HG02798 (cell line): Measurements from ENCODE around the gene RFC3.
"Not testable (repeated sequence)": the region's sequence is repeated elsewhere in the genome, so short reads cannot be mapped to it uniquely, and the experiment has no call there.

ENCODE experiments used
- ATAC-seq: cut with Tn5 transposase; IDR thresholded peaks from one replicate; pipeline ENCODE4 v1.9.1; 2021; ENCODE audit warnings: mild to moderate bottlenecking; ENCODE audit not compliant: unreplicated experiment, poor library complexity

RFC3 gene

DNA sequence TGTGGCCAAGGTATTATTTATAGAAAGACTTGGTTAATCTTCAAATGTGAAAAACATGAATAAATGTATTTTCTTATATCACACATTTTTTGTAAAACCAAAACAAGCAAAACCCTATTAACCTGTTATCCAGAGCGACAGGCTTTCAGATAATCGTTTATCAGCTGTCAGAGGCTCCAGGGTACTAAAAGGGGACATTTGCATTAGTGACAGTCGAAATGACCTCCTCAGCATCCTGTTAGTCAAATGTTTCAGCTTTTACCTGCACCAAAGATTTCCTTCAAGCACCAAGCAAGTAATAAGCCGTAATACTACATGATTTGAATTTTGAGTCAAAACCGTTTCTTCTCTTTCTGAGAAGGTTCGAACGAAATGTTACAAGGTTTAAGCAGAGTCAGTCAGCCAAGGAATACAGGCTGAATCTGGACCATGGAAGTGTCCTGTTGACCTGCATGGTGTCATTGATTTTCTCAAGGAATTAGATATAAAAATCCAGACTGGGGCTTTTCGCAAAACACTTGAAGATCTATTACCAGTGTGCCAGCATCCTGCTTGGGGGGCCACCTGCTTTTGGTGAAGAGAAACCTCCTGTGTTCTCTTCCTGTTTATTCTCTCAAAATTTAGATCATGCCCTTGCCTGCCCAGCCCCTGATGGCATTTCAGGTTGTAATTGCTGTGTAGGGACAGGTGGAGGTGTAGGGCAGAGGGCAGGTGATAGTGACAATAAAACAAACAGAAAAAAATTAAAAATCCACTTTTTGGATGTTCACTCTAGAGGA, 11.3 kb upstream of the RFC3 start:
- ATAC-seq = no peak

DNA sequence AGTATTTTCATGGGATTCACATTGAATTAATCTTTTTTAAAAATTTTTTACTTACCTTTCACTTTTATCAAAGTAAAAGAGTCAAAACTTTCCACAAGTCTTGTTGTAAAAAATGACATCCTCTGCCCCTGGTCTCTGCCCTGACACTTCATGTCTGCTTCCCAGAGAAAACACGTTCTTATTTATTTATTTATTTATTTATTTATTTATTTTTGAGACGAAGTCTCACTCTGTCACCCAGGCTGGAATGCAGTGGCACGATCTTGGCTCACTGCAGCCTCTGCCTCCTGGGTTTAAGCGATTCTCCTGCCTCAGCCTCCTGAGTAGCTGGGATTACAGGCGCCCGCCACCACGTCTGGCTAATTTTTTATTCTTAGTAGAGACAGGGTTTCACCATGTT, 5.1 kb upstream of the RFC3 start:
- not testable (repeated sequence) for ATAC-seq

DNA sequence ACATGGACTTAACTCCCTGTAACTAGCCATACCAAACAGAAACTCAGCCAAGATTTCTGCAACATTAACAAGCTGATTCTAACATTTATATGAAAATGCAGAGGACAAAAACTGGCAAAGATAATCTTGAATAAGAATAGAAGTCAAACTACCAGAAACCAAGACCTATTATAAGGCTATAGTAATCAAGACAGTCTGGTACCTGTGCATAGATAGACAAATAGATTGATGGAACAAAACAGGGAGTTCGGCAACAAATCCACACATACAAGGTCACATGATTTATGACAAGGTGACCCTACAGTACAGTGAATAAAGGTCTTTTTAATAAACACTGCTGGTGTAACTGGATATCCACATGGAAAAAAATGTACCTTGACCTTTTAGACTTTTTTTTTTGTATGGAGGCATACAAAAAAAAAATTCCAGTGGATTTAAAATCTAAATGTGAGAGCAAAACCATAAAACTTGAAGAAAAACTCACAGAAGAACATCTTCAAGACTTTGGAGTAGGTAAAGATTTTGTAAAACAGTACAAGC, 2.9 kb upstream of the RFC3 start:
- ATAC-seq = no peak

DNA sequence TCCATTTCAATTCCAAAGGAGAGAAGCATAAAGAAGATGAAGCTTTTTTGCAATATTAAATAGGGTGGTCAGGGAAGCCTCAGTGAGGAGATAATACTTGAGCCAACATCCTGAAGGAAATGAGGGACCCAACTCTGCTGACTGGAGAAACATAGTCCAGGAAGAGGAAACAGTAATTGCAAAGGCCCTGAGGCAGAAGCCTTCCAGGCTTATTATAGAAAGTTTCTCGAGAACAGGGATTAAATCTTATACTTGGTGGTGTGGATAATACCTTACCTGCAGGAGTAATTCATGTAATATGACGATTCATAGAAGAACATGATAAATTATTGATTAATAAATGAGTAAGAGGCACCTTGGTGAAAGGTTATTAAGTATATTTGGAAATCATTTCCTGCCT, 1.0 kb upstream of the RFC3 start:
- no peak for ATAC-seq

DNA sequence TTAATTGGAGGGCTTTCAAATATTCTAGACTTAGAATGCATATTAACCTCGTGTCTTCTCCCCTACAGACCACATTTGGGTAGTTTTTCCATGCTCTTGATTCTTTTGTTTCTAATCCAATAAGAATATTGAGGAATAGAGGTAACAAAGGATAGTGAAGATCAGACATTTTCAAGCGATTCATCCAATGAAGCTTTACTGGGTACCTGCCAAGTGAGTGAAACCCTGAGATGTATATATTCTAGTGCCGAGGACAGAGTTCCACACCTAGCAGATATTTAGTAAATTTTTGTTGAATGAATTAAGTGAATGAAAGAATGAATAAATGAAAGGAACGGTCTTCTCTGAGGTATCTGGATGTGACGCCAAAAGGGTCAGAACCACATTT, 442 bp upstream of the RFC3 start:
- ATAC-seq = peak; percentile 8

DNA sequence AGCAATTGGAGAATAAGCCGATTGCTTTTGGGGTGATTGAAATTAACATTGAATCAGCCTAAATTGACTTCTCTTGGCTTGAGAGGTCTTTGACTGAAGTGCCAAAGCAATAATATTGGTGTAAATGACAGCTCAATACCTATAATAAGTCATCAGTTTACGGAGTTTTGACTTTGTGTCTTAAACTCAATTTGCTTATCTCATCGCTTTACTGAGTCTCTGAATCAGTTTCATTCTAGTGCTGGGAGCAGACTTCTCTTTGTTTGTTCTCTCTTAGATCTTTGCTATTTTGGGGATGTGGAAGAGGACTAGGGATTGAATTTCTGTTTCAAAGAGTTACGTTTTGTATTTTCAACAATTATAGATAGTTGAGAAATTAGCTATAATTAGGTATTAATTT, 7.1 kb downstream of the RFC3 start:
- ATAC-seq = no peak

DNA sequence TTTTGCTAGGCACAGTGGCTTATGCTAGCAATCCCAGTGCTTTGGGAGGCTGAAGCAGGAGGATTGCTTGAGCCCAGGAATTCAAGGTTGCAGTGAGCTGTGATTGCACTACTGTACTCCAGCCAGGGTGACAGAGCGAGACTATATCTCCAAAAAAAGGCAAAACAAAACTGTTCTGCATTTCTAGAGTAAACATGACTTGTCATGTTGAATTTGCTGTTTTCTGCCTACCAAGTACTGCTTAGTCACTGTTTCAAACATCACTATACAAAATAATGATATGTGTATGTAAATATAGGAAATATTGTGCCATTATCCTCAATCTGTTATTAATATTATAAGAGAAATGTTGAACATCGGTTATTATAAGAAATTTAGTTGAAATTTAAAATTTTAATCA, 9.2 kb downstream of the RFC3 start:
- no peak for ATAC-seq

DNA sequence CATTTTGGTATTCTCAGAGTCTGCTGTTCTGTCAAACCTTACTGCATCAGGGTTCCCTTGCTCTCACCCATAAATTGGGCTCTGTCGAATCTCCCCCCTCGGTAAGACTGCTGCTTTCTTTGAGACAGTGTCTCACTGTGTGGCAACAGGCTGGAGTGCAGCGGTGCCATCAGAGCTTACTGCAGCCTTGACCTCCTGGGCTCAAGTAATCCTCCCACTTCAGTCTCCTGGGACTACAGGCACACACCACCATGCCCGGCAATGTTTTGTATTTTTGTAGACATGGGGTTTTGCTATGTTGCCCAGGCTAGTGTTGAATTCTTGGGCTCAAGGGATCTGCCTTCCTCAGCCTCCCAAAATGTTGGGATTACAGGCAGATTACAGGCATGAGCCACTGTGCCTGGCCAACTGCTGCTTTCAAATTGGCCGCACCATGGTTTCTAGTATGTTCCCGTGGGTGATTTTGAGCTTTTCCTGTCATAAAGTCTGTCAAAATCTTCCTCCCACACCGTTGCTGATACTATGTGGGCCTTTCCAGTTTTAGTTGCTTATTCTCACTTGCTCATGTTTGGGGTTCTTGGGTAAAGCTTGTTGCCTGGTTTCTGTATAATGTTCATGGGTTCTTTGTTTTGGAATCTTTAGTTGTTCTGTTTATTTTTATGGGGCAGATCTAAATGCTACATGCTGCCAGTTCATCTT, 10.6 kb downstream of the RFC3 start:
- ATAC-seq = peak; percentile 45

DNA sequence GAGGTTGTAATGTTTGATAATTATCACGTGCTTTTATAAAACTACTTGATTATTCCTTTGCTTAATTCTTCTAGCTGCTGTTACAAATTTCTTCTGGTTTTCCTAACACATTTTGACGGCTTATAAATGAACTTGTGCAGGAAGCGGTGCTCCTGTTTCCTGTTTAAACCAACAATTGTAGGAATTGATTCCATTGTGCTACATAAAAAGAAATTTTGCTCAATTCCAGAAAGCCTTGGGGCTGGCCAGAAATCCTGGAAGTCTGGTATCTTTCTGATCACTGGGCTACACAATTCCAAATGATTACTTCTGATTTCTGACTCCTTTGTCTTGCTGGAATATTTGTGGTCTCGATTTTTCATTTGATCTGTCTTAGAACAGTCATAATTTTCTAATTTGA, 14.9 kb downstream of the RFC3 start:
- ATAC-seq = no peak

DNA sequence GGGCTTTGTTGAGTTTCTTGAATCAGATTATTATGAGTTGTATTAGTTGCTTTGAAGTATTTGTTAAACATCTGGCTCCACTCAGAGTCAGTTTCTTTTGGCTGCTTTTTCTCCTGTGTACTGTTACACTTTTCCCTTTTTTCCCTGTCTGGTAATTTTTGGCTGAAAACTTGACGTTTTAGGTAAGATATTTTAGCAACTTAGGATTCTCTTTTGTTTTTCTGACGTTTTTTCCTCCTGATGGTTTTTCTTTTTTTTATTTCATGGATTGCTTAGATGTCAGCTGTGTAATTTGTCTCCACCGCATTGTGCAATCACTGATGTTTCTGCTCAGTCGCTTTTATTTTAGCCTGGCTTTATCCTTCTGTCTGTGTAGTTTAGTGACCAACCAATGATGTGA, 20.7 kb downstream of the RFC3 start:
- ATAC-seq = no peak

DNA sequence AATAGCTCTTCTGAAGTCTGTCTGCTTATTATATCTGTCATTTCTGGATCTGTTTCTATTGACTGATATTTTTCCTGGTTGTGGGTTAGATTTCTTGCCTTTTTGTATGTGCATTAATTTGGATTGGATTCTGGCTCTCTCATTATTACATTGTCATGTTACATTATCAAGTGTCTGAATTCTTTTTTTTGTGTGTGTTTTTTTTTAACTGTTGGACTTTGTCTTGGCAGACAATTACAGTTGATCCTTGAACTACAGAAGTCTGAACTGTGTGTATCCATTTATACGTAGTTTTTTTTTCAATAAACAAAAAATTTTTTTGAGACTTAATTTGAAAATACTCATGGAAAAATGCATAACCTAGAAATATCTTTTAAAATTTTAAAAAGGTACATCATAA, 22.5 kb downstream of the RFC3 start:
- ATAC-seq = no peak

DNA sequence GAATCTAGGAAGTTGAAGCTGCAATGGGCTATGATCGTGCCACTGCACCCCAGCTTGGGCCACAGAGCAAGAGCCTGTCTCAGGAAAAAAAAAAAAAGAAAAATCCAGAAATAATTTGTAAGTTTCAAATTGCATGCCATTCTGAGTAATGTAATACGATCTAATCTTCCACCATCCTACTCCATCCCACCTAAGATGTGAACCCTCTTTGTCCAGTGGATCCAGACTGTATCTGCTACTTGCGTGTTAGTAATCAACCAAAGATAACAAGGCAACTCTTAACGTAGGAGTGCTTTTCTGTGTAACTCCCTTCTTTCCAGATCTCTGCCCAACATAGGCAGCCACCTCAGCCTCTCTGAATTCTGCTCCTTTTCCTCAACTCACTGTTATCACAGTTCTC, 24.3 kb downstream of the RFC3 start:
- no peak for ATAC-seq

DNA sequence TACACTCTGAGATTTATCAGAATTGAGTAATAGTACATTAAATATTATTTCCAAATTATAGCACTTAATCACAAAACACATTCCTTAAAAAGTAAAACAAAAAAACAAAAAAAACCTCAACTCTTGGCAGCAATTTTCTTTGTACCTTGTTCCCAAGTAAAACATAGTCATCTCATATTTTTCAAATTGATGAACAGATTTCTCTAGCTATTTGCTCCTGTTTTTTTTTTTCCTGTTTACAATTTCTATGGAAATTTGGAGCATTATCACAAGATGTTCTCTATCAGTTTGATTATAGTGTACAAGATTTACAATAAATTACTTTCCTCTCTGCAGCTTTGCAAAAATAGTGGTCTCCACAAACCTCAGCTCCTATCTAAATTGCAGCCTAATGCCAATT, 25.0 kb downstream of the RFC3 start:
- no peak for ATAC-seq

DNA sequence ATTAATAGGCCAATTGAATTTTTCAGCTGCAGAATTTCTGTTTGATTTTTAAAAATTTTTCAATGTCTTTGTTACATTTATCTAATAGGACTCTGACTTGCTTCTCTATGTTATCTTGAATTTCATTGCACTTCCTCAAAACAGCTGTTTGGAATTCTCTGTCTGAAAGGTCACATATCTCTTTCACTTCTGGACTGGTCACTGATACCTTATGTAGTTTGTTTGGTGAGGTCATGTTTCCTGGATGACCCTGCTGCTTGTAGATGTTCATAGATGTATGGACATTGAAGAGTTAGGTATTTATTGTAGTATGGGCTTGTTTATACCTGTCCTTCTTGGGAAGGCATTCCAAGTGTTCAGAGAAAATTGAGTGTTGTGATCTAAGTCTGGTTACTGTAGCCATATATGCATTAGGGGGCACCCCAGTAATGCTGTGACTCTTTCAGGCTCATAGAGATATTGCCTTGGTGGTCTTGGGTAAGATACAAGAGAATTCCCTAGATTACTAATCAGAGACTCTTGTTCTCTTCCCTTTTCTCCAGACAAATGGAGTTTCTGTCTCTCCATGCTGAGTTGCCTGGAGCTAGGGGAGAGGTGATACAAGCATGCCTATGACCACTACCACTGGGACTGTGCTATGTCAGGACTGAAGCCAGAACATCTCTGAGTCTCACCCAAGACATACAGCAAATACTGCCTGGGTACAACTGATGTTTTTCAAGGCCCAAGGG, 27.8 kb downstream of the RFC3 start:
- no peak for ATAC-seq

DNA sequence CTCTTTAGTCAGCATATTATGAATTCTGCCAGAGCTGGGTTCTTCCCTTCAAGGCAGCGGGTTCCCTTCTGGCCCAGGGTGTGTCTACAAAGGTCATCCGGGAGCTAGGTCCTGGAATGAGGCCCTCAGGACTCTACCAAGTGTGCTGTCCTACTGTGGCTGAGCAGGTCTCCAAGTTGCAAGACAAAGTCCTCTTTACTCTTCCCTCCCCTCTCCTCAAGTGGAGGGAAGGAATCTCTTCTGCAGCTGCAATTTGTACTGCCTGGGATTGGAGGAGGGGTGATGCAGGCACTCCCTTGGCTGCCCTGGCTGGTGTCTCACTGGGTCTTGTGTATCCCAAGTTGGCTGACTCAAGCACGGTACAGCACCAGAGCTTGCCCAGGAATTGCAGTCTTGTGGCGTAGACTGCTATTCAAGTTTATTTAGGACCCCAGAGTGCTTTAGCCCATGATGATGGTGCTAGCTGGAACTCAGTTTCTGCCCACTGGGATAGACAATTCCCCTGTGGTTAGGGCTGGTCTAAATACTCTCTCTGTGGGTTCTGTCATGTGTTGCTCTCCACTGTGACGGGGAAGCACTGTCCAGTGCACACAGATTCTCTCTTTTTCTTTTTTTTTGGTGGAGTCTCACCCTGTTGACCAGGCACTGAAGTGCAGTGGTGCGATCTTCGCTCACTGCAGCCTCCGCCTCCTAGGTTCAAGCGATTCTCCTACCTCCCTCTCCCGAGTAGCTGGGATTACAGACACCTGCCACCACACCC, 28.5 kb downstream of the RFC3 start:
- ATAC-seq = no peak

DNA sequence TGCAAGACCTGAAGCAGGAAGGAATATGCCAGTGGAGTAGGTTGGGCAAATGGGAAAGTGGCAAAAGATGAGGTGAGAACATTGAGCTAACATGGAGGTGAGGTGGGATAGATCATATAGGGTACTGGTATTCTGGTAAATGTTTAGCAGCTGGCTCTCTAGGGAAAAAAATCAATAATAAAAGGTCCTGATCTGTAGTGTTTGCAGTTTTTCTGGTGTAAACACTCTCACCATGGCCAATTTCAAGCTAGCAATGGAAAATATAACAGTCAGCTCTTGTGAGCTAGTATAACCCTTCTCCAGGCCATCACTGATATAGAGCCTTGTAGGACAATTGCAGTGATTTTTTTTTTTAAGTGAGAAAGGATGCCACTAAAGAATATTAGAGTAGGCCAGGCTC, 31.3 kb downstream of the RFC3 start:
- no peak for ATAC-seq

DNA sequence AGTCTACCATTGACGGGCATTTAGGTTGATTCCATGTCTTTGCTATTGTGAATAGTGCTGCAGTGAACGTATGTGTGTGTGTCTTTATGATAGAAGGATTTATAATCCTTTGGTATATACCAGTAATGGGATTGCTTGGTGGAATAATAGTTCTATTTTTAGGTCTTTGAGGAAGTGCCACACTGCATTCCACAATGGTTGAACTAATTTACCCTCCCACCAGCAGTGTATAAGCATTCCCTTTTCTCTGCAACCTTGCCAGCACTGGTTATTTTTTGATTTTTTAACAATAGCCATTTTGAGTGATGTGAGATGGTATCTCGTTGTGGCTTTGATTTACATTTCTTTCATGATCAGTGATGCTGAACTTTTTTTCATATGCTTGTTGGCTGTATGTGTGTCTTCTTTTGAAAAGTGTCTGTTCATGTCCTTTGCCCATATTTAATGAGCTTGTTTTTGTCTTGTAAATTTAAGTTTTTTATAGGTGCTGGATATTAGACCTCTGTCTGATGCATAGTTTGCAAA, 37.5 kb downstream of the RFC3 start:
- ATAC-seq = no peak

DNA sequence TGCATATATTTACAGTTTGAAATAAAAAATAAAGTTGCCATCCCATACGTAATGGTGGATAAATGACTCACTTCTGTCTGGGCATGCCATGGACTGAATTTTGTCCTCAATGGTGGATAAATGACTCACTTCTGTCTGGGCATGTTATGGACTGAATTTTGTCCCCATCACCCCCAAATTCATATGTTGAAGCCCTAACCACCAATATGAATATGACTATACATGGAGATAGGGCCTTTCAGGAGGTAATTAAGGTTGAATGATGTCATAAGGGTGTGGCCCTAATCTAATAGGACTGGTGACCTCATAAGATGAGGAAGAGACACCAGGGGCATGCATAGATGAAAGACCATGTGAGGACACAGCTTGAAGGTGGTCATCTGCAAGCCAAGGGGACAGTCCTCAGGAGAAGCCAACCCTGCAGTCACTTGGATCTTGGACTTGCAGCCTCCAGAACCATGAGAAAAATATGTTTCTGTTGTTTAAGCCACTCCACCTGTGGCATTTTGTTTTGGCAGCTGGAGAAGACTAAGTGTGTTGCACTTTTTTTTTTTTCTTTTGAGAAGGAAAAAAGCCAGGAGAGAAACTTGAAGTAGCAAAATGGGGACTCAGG, 41.8 kb downstream of the RFC3 start:
- no peak for ATAC-seq

DNA sequence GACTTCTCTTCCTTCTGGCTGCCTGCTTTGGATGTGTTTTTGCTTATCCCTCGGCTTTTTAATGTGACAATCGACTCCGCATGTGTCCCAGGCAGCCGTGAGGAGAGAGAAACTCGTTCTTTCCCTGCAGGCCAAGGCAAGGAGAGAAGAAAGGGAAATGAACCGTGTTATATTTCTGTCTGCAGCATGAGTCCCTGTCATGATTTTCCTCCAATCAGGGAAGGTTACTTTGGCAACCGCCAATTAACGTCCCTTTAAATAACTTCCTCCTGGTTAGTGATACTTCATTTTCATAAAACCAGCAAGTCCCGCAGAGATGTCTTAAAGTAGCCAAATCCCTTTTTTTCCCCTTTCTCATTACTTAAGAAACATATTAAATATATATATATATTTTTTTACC, 42.6 kb downstream of the RFC3 start:
- no peak for ATAC-seq

DNA sequence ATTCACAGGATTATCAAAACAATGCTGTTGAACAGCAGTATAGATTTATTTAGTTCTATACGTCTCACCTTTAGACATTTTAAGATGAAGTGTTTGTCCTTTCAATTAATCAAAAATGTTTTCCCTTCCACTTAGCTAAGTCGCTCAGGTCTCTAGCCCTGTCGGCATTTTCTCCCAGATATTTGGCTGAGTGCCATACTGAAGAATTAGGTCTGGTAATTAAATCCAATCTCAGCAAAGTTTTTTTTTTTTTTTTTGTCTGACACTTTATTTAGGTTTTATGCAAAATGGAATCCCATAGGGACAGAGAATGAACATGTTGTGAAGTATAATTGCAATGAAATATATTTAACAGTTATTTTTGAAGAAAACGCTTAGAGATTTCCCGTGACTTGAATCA, 44.1 kb downstream of the RFC3 start:
- ATAC-seq = no peak
